ENCODE data around the gene HSPB9. TPM values are rescaled to one million over a fixed set of nuclear protein-coding genes. Genes with fewer than 3 reads are reported as not detected.

The HSPB9 gene
- total and polyA plus RNA-seq, 9 of the 15 experiments (the other 6 are each of a cell fraction or from before 2014, with no cell fraction given), result 0.04 to 0.16 (median 0.08) TPM; not detected in 3

GRCh38 chr17:42120770-42121769 is 1.5 kb upstream of the HSPB9 start, which contains the start of gene KAT2A (continued):
- TF ChIP-seq RBBP5 (IDR thresholded peaks at IDR 0.05; ENCODE audit: borderline replicate concordance, insufficient read depth, low read length, poor library complexity, severe bottlenecking) (peak; percentile 52), GMEB1 (CRISPR knock-in tag; IDR thresholded peaks at IDR 0.05) (peak; percentile 61), ZBTB34 (CRISPR knock-in tag; IDR thresholded peaks at IDR 0.05) (no peak), BCOR (IDR thresholded peaks at IDR 0.05) (no peak), HNRNPLL (IDR thresholded peaks at IDR 0.05; ENCODE audit: low read depth, low read length, poor library complexity, severe bottlenecking) (peak; percentile 80), MBD2 (IDR thresholded peaks at IDR 0.05; ENCODE audit: borderline replicate concordance, low read depth) (peak; percentile 54; the same call in 1 of the 2 replicates), L3MBTL2 (IDR thresholded peaks at IDR 0.05) (peak; percentile 58), AFF4 (CRISPR knock-in tag; IDR thresholded peaks at IDR 0.05) (no peak), ZBTB8A (IDR thresholded peaks at IDR 0.05; ENCODE audit: partially characterized antibody) (no peak), TAF1 (IDR thresholded peaks at IDR 0.05; ENCODE audit: control insufficient read depth, extremely low read depth, insufficient read depth, low read length, severe bottlenecking) (peak; percentile 39), ATF7 (IDR thresholded peaks at IDR 0.05) (0 out of 2 replicates have a peak, but pooled peaks have one; percentile 24), RBFOX2 (IDR thresholded peaks at IDR 0.05; ENCODE audit: low read depth, low read length) (peak; percentile 76), NKRF (IDR thresholded peaks at IDR 0.05; ENCODE audit: borderline replicate concordance) (peak; percentile 40; the same call in 1 of the 2 replicates), PHF8 (IDR thresholded peaks at IDR 0.05; ENCODE audit: borderline replicate concordance, low read length) (peak; percentile 62; the same call in 1 of the 2 replicates), CCNT2 (IDR thresholded peaks at IDR 0.05; ENCODE audit: borderline replicate concordance, extremely low read depth, insufficient read length, low read depth, low read length) (no peak), CREM (IDR thresholded peaks at IDR 0.05; ENCODE audit: low read depth) (peak; percentile 71)
